OCI-M2 (cell line): ENCODE measurements around the gene ST3GAL6.

Source experiments
- DNase-seq: peaks from one replicate; lab custom pipeline; 2025; ENCODE audit not compliant: unreplicated experiment; lab: John Stamatoyannopoulos, UW

ST3GAL6 gene

GRCh38 chr3:98739266-98739665, 23.9 kb upstream of the ST3GAL6 start:
- no peak for DNase-seq

DNA sequence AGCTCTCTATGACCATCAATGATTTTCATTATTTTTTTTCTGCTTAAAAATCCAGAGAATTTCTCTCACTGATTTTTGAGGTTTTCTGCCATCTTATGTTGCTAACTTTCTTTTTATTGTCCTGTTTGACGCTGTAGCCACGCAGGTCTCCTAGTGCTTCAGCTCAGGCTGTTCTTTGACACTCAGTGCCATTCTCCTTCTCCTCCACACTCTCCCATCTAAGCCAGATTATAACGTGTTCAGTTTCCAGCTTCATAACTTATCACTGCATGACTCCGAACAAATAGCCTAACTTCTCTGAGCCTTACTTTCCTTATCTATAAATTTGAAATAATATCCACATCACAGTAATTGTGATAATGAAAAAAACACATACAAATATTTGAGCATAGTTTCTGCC, 22.8 kb upstream of the ST3GAL6 start:
- no peak for DNase-seq

GRCh38 chr3:98741121-98741716, 21.9 kb upstream of the ST3GAL6 start:
- no peak for DNase-seq

- DNase-seq: no peak
Observed at GRCh38 chr3:98743071-98743470, 20.1 kb upstream of the ST3GAL6 start.

DNA sequence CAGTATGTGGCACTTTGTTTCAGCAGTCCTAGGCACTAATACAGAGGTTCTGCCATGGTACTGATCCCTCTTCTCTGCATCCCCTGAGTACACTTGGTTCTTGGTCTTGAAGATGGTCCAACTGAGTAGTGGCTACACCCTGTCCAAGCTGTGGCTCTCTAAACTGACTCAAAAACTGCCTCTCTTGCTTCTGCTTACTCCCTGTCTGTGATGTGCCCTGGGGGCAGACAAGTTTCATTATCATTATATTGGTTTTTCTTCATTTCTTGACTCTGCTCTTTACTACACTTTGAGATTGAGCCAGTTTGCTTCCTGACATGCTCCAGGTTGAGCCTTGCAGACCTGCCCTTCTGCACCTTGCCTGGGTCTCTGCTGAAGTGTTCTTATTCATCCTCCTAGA, 18.9 kb upstream of the ST3GAL6 start:
- DNase-seq: no peak

DNA sequence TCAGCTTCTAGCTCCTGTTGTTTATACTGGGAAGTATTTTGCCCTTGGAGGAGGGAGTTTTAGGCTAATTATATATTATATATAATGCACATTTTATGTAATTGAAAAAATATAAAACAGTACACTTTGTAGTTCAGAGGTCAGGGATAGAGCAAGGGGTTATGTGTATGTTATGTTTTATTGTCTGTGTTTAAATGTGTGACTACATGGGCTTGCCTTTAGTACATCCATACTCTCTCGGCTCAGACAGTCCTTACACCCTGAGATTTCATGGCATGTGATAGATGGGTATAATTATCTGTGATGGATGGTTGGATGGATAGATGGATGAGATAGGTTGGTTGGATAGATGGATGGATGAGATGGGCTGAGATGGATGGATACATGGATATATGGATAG, 17.4 kb upstream of the ST3GAL6 start:
- no peak for DNase-seq

GRCh38 chr3:98746122-98746521, 17.0 kb upstream of the ST3GAL6 start:
- DNase-seq: no peak

GRCh38 chr3:98746882-98747281, 16.3 kb upstream of the ST3GAL6 start:
- DNase-seq: no peak

DNA sequence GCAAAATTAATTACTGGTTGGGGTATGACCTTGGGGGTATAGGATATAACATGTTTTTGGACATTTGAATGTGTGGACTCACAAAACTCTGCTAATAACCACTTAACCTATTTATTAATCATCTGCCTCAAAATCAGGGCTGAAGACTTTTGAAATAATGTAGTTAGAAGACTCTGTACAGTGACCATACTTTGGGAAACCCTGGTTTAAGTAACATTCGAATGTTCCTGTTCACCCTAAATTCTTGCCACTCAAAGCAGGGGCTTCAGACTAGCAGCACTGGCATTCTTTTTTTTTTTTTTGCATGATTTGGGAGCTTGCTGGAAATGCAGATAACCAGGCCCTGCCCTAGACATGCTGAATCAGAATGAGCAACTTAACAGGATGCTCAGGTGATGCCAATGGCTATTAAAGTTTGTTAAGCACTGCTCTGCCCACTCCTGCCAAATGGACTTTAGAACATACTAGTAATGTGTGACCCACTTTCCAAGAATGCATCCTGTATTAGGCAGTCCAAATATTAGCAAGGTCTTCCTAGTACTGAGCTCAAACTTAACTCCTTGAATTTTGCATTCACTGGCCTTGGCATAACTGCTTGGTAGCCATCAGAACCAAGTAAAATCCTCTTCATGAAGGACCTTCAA, 12.7 kb upstream of the ST3GAL6 start:
- DNase-seq: no peak

- DNase-seq: no peak
Observed at GRCh38 chr3:98754483-98754882, 8.7 kb upstream of the ST3GAL6 start.

DNA sequence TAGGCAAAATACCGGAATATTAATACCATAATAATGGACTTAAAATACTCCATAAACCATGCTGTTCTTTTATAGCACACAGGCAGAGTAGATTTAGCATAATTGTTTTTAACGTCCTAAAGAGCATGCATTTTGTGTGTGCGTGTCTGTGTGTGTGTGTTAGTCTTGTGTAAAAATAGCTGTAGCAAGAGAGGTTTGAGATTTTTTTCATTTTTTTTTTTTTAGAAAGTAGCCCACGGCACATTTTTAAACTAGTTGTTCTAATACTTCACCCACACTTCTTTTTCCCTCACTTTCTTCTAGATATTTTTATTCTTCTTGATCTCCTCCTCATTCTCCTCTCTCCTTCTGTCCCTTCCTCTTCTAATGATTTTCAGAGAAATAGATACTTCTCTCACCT, 7.5 kb upstream of the ST3GAL6 start:
- DNase-seq: no peak

DNA sequence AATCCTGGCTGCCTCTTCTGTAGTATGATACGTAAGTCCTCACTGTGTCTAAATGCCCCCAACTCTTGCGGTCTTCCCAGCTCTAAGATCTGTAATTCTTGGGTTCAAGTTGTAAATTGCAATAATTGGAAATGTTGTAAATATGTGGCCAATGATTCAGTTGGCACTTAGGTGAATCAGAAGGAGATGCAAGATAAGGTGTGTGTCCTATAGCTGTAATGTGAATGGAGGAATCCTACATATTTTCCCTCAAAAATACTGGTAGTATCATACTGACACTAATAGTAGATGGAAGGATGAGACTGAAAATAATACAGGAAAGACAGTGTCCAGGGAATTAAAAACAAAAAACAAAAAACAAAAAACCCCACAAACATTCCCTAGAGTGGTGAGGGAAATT, 3.5 kb upstream of the ST3GAL6 start:
- DNase-seq: no peak

DNA sequence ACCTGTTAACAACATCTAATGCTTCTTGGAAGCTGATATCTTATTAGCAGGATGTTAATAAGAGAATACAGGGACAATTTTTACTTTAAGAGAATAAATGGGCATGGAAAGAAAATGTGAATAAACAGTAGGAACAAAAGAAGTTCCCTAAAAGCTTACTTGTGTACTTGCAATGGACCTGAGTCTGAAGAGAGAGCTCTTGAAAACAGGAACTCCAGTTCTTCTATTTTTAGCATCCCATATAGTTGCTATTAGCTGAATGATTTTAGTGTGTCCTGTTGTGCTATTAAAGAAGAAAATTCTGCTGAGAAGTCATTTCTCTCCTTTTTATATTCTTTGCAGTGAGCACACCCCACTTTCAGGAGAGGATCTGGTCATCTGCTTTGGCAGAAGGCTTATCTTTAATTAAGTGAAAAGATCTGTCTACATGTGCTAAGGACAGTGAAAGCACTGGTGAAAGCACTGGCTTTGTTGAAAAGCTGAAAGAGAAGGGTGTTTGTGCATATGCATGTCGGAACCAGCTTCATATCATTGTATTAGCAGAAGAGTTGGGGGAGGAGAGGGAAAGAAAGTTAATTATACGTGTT, 1.4 kb upstream of the ST3GAL6 start:
- no peak for DNase-seq

DNA sequence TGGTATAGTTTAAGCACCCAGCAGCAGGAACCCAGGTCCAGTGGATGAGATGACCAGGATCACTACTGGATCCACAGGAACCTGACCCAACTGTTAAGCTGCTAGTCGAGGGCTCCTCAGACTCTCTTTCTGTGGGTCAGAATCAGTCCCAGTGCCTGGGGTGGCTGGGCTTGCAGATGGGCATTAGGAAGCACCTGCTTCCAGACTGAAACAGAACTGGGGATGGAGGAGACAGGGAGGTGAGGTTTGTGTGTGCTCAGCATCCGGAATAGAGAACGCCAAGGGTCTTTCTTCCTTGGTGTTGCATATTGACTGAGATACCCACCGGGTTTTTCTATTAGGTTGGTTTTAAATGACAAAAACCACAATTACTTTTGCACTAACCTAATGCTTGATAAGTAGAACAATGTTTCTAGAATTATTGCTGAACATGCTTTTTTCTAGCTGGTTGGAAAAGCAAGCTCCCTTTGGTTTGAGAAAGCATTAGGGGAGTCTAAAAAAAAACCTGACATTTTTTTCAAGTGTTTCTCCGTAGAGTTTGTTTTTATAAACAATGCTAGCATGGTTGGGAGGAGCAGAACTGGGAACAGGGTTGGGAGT, 779 bp downstream of the ST3GAL6 start:
- no peak for DNase-seq

- DNase-seq: no peak
Observed at GRCh38 chr3:98764472-98764884, 1.3 kb downstream of the ST3GAL6 start.

DNA sequence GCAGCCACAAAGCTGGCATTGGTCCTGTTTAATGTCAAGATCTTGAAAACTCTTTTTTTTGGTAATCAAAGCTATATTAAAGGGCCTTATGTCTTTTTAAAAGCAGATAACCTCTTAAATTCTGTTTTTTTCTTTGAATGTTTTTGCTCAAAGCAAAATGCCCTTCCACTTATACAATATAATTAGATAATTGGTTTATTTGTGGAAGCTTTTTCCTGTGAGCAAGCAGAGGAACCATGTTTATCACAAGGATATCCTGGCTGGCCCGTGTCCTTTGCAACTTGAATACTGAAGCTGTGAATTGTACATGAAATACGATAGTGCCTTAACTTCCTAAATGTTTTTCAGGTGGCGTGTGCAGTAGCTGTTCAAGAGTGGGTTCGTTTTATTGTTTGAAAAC, 2.6 kb downstream of the ST3GAL6 start:
- DNase-seq: no peak

DNA sequence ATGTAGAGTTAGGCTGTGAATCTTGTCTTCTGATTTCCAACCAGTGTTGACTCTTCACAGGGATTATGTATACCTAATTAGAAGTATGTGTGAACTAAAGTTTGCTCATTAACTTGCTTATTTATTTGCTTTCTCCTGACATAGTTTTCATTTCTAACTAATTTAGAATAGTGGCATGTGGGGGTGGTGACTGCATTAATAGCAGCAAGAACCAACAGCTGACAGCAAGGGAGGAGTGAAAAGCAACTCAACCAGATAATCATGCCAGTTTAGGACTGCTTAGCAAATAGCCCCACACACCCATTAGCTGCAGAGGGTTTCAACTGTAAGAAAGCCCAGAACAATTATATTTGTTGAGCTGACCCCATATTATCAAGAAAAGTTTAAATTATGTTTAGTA, 3.8 kb downstream of the ST3GAL6 start:
- no peak for DNase-seq

- no peak for DNase-seq
Observed at GRCh38 chr3:98768961-98769360, 5.8 kb downstream of the ST3GAL6 start.

DNA sequence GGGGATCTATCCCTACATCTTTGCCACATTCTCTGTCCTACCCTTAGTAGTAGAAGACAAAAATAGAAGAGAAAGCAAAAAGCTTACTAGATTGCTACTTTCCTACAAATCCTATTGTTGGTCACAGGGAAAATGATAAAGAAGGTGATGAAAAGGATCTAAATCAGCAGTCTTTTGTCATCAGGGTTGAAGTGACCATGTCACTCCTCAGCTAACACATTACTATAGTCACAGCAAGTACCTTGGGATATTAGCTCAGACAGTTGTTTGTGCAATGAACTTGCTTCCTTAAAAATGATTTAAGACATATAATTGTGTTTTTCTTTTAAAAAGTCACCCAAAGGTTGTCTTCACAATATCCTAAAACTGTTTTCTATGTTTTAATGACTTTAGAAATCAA, 6.3 kb downstream of the ST3GAL6 start:
- DNase-seq: no peak

- DNase-seq: no peak
Observed at GRCh38 chr3:98770261-98771039, 7.3 kb downstream of the ST3GAL6 start.

GRCh38 chr3:98772022-98772421, 8.9 kb downstream of the ST3GAL6 start:
- no peak for DNase-seq
